Activated T-cell treated with anti-CD3 and anti-CD28 coated beads, Interleukin-2, amount 50 U/mL, for 4 hours (primary cell): ENCODE results near the gene APOL5. TPM values are rescaled to one million over a fixed set of nuclear protein-coding genes. Genes with fewer than 3 reads are reported as not detected.

Source experiments
- ATAC-seq, 2 donors: fragments of 200-7000 bp; cut with Tn5 transposase; one replicate each; pipeline ENCODE4 v1.10.0; 2021
- DNase-seq: peaks from one replicate; pipeline ENCODE4 v3.0.0-alpha.2; 2020
- H3K27me3 Mint-ChIP-seq: one replicate; pipeline ENCODE4 v1.8.0; 2021; ENCODE audit warnings: low read depth, mixed read lengths
- H3K36me3 Mint-ChIP-seq: one replicate; pipeline ENCODE4 v1.8.0; 2022; ENCODE audit warnings: mixed read lengths; ENCODE audit not compliant: insufficient read depth
- H3K4me1 Mint-ChIP-seq: one replicate; pipeline ENCODE4 v1.8.0; 2021; ENCODE audit warnings: low read depth, mixed read lengths
- H3K4me3 Mint-ChIP-seq: one replicate; pipeline ENCODE4 v1.8.0; 2021; ENCODE audit warnings: mild to moderate bottlenecking, moderate library complexity, mixed read lengths
- H3K9me3 Mint-ChIP-seq: one replicate; pipeline ENCODE4 v1.8.0; 2021; ENCODE audit warnings: mixed read lengths
- total RNA-seq, 3 donors: library from RNA; stranded (reverse); gene quantifications; one replicate each; pipeline ENCODE4 v1.2.1, GENCODE V29; 2021

Gene APOL5
- total RNA-seq, 3 donors from 2014 or later: not detected

DNA sequence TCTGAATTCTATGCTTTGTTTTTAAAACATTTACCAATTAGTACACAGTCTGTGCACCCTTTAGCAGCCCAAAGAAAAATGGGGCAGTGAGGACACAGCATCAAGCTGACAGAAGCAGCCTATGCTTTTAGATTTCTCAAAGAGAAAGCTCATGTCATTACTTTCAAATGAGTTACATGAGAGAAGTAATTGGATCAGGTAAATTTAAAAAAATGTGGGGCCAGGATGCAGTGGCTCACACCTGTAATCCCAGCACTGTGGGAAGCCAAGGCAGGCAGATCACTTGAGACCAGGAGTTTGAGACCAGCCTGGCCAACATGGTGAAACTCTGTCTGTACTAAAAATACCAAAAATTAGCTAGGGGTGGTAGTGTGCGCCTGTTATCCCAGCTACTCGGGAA is 57.7 kb downstream of the APOL5 start:
- Mint-ChIP-seq H3K4me1 (no peaks in the 10 kb centered on the region), H3K27me3 (peaks cover 5% of the 10 kb centered on the region)

DNA sequence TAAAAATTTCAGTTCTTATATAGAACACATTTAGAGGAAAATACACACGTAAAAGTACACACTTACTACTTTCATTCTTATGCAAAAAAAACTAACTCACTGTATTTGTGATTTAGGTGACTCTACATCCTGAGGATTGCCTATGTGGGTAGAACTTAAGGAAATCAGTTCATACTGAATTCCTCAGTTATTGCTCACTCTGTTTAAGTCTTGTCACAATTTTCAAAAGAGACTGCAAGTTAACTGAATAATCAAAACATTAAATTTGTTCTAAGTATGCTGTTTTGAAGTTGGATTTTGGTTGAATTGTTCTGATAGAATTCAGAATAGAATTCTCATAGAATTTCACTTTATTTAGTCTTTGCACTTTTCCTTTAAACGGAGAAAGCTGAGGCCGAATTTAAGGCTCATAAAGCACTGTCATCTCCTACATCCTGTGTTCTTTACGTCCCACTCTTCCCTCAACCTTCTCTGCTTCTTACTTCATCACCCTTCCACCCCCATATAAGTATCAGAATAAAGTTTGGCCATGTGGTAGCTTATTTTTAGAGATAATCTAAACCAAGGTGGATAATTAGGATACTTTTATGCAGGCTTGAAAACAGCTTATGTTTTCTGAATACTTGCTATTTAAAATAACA is 59.8 kb downstream of the APOL5 start:
- DNase-seq (no peak), ATAC-seq (no peak)
- Mint-ChIP-seq H3K4me3 (no peak overlapping the region), H3K9me3 (no peaks in the 10 kb centered on the region), H3K4me1 (no peaks in the 10 kb centered on the region), H3K36me3 (no peaks in the 10 kb centered on the region), H3K27me3 (peaks cover 5% of the 10 kb centered on the region)

More for the DNA sequence above, 57.7 kb downstream of the APOL5 start:
- ATAC-seq (no peak), DNase-seq (no peak)
- H3K9me3 Mint-ChIP-seq: no peaks in the 10 kb centered on the region
- H3K4me3 Mint-ChIP-seq: no peak overlapping the region
- no peaks in the 10 kb centered on the region for H3K36me3 Mint-ChIP-seq

Other genes starting within 250 kb of the APOL5 start
- under 1 TPM; 0.08 to 0.14 (median 0.13) TPM for gene RASD2, start 177.0 kb upstream of the APOL5 start, total RNA-seq
- gene MB, start 100.5 kb upstream of the APOL5 start, total RNA-seq: under 1 TPM in 1 of 3 donors, not detected in 2; 0.26 TPM
- 10 to 100 TPM; 18.8 to 32.7 (median 24.5) TPM for gene APOL6, start 69.4 kb upstream of the APOL5 start, total RNA-seq